HepG2 (cell line): ENCODE measurements around the gene TMEM184B. TPM values are rescaled to one million over a fixed set of nuclear protein-coding genes. Genes with fewer than 3 reads are reported as not detected.

Source experiments
- IRF2 ChIP-seq: IDR thresholded peaks from 2 replicates; pipeline ENCODE4 v1.6.1; 2018; ENCODE audit warnings: missing genetic modification reagents, missing compliant biosample characterization
- MAFF ChIP-seq: IDR thresholded peaks from 2 replicates; pipeline ENCODE4 v1.6.1; 2011; ENCODE audit warnings: low read depth, low read length, improper control_type of control experiment
- NFATC3 ChIP-seq: sonication (generic); formaldehyde crosslinking; IDR thresholded peaks from 2 replicates; pipeline ENCODE4 v1.5.1; 2020; ENCODE audit warnings: mild to moderate bottlenecking, missing genetic modification reagents
- NFIB ChIP-seq: sonication (generic); formaldehyde crosslinking; IDR thresholded peaks from 2 replicates; pipeline ENCODE4 v1.9.0; 2021; ENCODE audit warnings: missing genetic modification reagents, mild to moderate bottlenecking, borderline replicate concordance
- NONO ChIP-seq, 2 experiments: fragments of 450-650 bp in 1 of 2; sonication (generic) in 1 of 2; formaldehyde crosslinking in 1 of 2; IDR thresholded peaks in 1 of 2; conservative IDR thresholded peaks in 1 of 2; 2 replicates each; pipeline versions ENCODE4 v1.6.1 to v1.8.0; 2017 to 2022; ENCODE audit warnings: mild to moderate bottlenecking in 1 of 2, missing genetic modification reagents in 1 of 2, moderate library complexity in 1 of 2
- RXRA ChIP-seq: sonication (generic); formaldehyde crosslinking; IDR thresholded peaks from 2 replicates; pipeline ENCODE4 v1.5.1; 2020; ENCODE audit warnings: missing genetic modification reagents
- SOX6 ChIP-seq, 2 experiments: fragments of 450-650 bp in 1 of 2; sonication (generic) in 1 of 2; formaldehyde crosslinking in 1 of 2; IDR thresholded peaks; 2 replicates each; pipeline versions ENCODE4 v1.4.0 to v1.6.1; 2017 to 2020; ENCODE audit warnings: antibody characterized with exemption in 1 of 2, mild to moderate bottlenecking in 1 of 2, missing genetic modification reagents in 1 of 2
- ZC3H13 ChIP-seq: sonication (generic); formaldehyde crosslinking; IDR thresholded peaks from 2 replicates; pipeline ENCODE4 v1.8.1; 2023; ENCODE audit warnings: mild to moderate bottlenecking, missing genetic modification reagents, moderate library complexity
- ZNF329 ChIP-seq: sonication (generic); formaldehyde crosslinking; IDR thresholded peaks from 2 replicates; pipeline ENCODE4 v1.9.0; 2021; ENCODE audit warnings: low read depth, mild to moderate bottlenecking, missing genetic modification reagents
- polyA plus RNA-seq, 8 experiments: library from polyadenylated mRNA; depleted of rRNA in 3 of 8; stranded (reverse) in 7 of 8; unstranded in 1 of 8; fragments of >200 nt; fragmentation: Illumina TruSeq in 4 of 8; extraction: Trizol in 4 of 8; gene quantifications; 2 replicates each; pipeline versions ENCODE4 v1.2.1 to v1.2.3, GENCODE V29; 2011 to 2016; ENCODE audit warnings: low read depth in 4 of 8, missing spikeins in 1 of 8, mixed read lengths in 1 of 8; ENCODE audit not compliant: insufficient read depth in 1 of 8
- total RNA-seq, 5 experiments: library from RNA; depleted of rRNA; stranded (reverse); fragments of >200 nt; fragmentation: Illumina TruSeq; extraction: Trizol; gene quantifications; 2 replicates each; pipeline ENCODE4 v1.2.3, GENCODE V29; 2016; ENCODE audit warnings: low read depth in 1 of 5
- TF ChIP-seq, protein P1 (sequence below): IDR thresholded peaks from 2 replicates; pipeline ENCODE4 v1.6.1; 2016; ENCODE audit warnings: low read depth, control low read depth
- TF ChIP-seq, protein P2 (sequence below): sonication (generic); formaldehyde crosslinking; IDR thresholded peaks from 2 replicates; pipeline ENCODE4 v1.8.0; 2022; ENCODE audit warnings: missing genetic modification reagents, mild to moderate bottlenecking, borderline replicate concordance
- TF ChIP-seq, protein P3 (sequence below): IDR thresholded peaks from 2 replicates; pipeline ENCODE4 v1.6.1; 2016; ENCODE audit warnings: mild to moderate bottlenecking
- TF ChIP-seq, protein P4 (sequence below): sonication (generic); formaldehyde crosslinking; IDR thresholded peaks from 2 replicates; pipeline ENCODE4 v1.5.0; 2020; ENCODE audit warnings: missing genetic modification reagents, mild to moderate bottlenecking, borderline replicate concordance

Gene TMEM184B
- total and polyA plus RNA-seq, 2 of the 13 experiments (the other 11 are each of a cell fraction or from before 2014, with no cell fraction given): 15.9 to 16.0 TPM

DNA sequence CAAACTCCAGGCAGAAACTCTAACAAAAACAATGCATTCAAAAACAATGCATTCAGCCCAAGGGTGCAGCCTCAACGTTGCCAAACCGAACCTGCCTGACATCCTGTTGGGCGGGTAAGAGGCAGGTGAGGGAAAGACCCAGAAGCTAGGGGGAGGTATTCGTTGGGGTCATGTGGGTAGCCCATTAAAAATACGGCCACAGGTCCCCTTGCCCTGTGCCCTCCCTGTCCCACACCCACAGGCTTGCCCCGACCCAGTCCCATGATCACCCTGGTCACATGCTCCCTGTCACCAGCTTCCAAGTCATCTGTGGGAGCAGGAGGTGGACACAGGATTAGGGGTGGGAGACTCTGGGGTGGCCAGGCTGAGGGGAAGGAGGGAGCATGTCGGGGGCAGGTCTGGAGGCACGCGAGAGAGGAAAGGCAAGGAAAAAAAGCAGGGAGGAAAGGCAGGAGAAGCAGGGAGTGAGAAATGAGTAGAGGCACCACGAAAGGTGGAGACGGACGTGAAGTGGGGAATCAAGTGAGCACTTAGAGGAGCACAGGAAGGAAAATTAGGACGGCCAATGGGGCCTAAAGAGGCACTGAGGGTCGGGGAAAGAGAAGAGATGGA is 91.9 kb downstream of the TMEM184B start (continued):
- TF ChIP-seq, protein P1, sequence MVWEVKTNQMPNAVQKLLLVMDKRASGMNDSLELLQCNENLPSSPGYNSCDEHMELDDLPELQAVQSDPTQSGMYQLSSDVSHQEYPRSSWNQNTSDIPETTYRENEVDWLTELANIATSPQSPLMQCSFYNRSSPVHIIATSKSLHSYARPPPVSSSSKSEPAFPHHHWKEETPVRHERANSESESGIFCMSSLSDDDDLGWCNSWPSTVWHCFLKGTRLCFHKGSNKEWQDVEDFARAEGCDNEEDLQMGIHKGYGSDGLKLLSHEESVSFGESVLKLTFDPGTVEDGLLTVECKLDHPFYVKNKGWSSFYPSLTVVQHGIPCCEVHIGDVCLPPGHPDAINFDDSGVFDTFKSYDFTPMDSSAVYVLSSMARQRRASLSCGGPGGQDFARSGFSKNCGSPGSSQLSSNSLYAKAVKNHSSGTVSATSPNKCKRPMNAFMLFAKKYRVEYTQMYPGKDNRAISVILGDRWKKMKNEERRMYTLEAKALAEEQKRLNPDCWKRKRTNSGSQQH: no peak
- TF ChIP-seq, protein P2, sequence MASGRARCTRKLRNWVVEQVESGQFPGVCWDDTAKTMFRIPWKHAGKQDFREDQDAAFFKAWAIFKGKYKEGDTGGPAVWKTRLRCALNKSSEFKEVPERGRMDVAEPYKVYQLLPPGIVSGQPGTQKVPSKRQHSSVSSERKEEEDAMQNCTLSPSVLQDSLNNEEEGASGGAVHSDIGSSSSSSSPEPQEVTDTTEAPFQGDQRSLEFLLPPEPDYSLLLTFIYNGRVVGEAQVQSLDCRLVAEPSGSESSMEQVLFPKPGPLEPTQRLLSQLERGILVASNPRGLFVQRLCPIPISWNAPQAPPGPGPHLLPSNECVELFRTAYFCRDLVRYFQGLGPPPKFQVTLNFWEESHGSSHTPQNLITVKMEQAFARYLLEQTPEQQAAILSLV (CRISPR knock-in tag): no peak
- TF ChIP-seq, protein P3, sequence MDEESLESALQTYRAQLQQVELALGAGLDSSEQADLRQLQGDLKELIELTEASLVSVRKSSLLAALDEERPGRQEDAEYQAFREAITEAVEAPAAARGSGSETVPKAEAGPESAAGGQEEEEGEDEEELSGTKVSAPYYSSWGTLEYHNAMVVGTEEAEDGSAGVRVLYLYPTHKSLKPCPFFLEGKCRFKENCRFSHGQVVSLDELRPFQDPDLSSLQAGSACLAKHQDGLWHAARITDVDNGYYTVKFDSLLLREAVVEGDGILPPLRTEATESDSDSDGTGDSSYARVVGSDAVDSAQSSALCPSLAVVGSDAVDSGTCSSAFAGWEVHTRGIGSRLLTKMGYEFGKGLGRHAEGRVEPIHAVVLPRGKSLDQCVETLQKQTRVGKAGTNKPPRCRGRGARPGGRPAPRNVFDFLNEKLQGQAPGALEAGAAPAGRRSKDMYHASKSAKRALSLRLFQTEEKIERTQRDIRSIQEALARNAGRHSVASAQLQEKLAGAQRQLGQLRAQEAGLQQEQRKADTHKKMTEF (CRISPR knock-in tag): no peak
- TF ChIP-seq ZC3H13 (CRISPR knock-in tag) (peak; percentile 65; the same call in 1 of the 2 replicates), ZNF329 (no peak), SOX6 (IDR thresholded peaks at IDR 0.05) (no peak), SOX6 (CRISPR knock-in tag; IDR thresholded peaks at IDR 0.05) (0 out of 2 replicates have a peak, but pooled peaks have one; percentile 7), MAFF (no peak), NFIB (CRISPR knock-in tag) (no peak), IRF2 (0 out of 2 replicates have a peak, but pooled peaks have one; percentile 13), RXRA (CRISPR knock-in tag) (no peak), NFATC3 (CRISPR knock-in tag) (no peak), NONO (IDR thresholded peaks at IDR 0.05) (no peak), NONO (CRISPR knock-in tag; conservative IDR thresholded peaks at IDR 0.05) (peak; percentile 52; the same call in 1 of the 2 replicates)
- TF ChIP-seq, protein P4, sequence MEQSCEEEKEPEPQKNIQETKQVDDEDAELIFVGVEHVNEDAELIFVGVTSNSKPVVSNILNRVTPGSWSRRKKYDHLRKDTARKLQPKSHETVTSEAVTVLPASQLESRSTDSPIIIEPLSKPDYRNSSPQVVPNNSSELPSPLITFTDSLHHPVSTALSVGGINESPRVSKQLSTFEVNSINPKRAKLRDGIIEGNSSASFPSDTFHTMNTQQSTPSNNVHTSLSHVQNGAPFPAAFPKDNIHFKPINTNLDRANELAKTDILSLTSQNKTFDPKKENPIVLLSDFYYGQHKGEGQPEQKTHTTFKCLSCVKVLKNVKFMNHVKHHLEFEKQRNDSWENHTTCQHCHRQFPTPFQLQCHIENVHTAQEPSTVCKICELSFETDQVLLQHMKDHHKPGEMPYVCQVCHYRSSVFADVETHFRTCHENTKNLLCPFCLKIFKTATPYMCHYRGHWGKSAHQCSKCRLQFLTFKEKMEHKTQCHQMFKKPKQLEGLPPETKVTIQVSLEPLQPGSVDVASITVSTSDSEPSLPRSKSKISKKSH (CRISPR knock-in tag): 0 out of 2 replicates have a peak, but pooled peaks have one; percentile 53
